ENCODE results near the gene UCP2.

UCP2 gene

DNA sequence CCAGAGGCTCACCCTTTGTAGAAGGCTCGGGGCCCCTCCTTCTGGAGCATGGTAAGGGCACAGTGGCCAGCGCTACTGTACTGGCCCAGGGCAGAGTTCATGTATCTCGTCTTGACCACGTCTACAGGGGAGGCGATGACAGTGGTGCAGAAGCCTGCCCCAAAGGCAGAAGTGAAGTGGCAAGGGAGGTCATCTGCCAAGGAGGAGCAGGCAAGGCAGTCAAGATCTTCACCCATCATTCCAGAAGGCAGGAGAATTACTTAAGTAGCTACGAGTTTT is 7.2 kb downstream of the UCP2 start:
- Histone ChIP-seq H4K91ac (ENCODE audit: low read depth, low read length) (no peak overlapping the region), H3K4ac (ENCODE audit: low read depth, low read length) (no peak overlapping the region), H3K36me3 (ENCODE audit: control insufficient read depth in 1 of 2, insufficient read depth in 2 of 2, low read length in 2 of 2) (peaks cover 18 to 37% of the 10 kb centered on the region in 2 experiments), H3K9ac (ENCODE audit: low read length) (no peak overlapping the region), H3K18ac (ENCODE audit: low read length) (no peak overlapping the region), H4K12ac (ENCODE audit: low read depth, low read length) (no peak overlapping the region), H3K23ac (ENCODE audit: low read length) (no peak overlapping the region), H3K14ac (ENCODE audit: low read length) (no peak overlapping the region), H2AFZ (ENCODE audit: insufficient read depth, low read length, poor library complexity) (no peak overlapping the region), H3K9me3 (ENCODE audit: insufficient read depth, low read depth, low read length) (no peaks in the 10 kb centered on the region), H4K8ac (ENCODE audit: low read depth, low read length) (no peak overlapping the region), H2BK12ac (ENCODE audit: low read length) (no peak overlapping the region), H2BK5ac (ENCODE audit: low read depth, low read length, poor library complexity) (no peak overlapping the region), H3K4me3 (ENCODE audit: low read depth, low read length) (no peak overlapping the region), H2AK5ac (ENCODE audit: low read length) (no peak overlapping the region), H3K79me1 (ENCODE audit: low read length) (no peaks in the 10 kb centered on the region), H3K79me2 (ENCODE audit: control insufficient read depth, insufficient read depth, low read length, poor library complexity) (no peaks in the 10 kb centered on the region), H3K27ac (ENCODE audit: low read depth, low read length) (no peak overlapping the region), H2BK120ac (ENCODE audit: insufficient read depth, low read length, poor library complexity) (no peak overlapping the region), H3K4me2 (ENCODE audit: low read length) (no peak overlapping the region), H3K27me3 (ENCODE audit: insufficient read depth, low read length) (no peaks in the 10 kb centered on the region), H3K4me1 (ENCODE audit: control insufficient read depth in 1 of 2, insufficient read depth in 2 of 2, low read length in 2 of 2) (peaks cover 0 to 5% of the 10 kb centered on the region in 2 experiments)
- DNase-seq, result no peak
- no CpG with 5 or more reads among the region's 6 CpGs for WGBS (ENCODE audit: extremely low coverage, insufficient coverage, insufficient read length)

DNA sequence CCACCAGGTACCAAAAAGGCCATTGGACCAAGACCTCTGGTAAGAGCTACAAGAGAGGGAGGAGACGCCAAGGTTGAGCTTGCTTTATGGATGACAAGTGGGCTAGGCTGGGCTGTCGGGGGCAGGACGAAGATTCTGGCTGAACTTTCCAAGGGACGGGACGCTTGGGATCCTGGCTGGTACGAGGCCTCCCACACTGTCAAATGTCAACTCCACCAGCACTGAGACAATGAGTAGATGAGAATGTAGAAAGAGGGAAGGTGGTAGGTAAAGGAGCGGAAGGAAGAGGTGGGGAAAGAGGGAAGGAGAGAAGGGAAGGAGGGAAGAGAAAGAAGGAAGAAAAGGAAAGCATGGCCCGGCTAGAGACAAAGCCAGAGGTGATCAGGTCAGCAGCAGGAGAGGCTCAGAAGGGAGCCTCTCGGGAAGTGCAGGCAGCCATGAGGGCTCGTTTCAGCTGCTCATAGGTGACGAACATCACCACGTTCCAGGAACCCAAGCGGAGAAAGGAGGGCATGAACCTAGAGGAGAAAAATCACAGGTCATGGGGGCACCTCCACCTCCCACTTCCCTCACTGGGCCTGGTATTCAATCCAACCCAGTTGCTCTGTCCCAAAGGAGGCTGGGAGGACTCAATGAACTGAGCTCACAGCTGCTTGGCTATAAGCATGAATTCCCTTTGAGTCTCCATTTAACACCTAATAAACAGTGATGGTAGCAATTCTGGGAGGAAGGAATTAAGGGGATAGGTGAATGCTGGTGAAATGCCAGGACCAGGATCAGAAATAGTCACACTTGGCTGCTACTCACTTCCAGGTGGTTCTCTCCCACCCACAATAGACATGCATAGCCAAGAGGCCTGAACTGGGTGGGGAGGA is 7.8 kb downstream of the UCP2 start:
- Histone ChIP-seq H2AFZ (ENCODE audit: insufficient read depth, low read length, poor library complexity) (no peak overlapping the region), H3K79me2 (ENCODE audit: control insufficient read depth, insufficient read depth, low read length, poor library complexity) (no peaks in the 10 kb centered on the region), H2AK5ac (ENCODE audit: low read length) (no peak overlapping the region), H4K8ac (ENCODE audit: low read depth, low read length) (no peak overlapping the region), H3K27ac (ENCODE audit: low read depth, low read length) (no peak overlapping the region), H3K4me2 (ENCODE audit: low read length) (no peak overlapping the region), H3K9me3 (ENCODE audit: insufficient read depth, low read depth, low read length) (no peaks in the 10 kb centered on the region), H3K23ac (ENCODE audit: low read length) (no peak overlapping the region), H4K12ac (ENCODE audit: low read depth, low read length) (no peak overlapping the region), H3K36me3 (ENCODE audit: control insufficient read depth in 1 of 2, insufficient read depth in 2 of 2, low read length in 2 of 2) (peaks cover 18 to 37% of the 10 kb centered on the region in 2 experiments), H3K9ac (ENCODE audit: low read length) (no peak overlapping the region), H3K27me3 (ENCODE audit: insufficient read depth, low read length) (no peaks in the 10 kb centered on the region), H4K91ac (ENCODE audit: low read depth, low read length) (no peak overlapping the region), H3K4ac (ENCODE audit: low read depth, low read length) (no peak overlapping the region), H2BK12ac (ENCODE audit: low read length) (no peak overlapping the region), H2BK5ac (ENCODE audit: low read depth, low read length, poor library complexity) (no peak overlapping the region), H3K14ac (ENCODE audit: low read length) (no peak overlapping the region), H3K18ac (ENCODE audit: low read length) (no peak overlapping the region), H3K4me3 (ENCODE audit: low read depth, low read length) (no peak overlapping the region), H3K79me1 (ENCODE audit: low read length) (no peaks in the 10 kb centered on the region), H2BK120ac (ENCODE audit: insufficient read depth, low read length, poor library complexity) (no peak overlapping the region), H3K4me1 (ENCODE audit: control insufficient read depth in 1 of 2, insufficient read depth in 2 of 2, low read length in 2 of 2) (no peaks in the 10 kb centered on the region)
- DNase-seq, result no peak
- WGBS (ENCODE audit: extremely low coverage, insufficient coverage, insufficient read length), result 100% methylated on average over 1 of the region's 13 CpGs

DNA sequence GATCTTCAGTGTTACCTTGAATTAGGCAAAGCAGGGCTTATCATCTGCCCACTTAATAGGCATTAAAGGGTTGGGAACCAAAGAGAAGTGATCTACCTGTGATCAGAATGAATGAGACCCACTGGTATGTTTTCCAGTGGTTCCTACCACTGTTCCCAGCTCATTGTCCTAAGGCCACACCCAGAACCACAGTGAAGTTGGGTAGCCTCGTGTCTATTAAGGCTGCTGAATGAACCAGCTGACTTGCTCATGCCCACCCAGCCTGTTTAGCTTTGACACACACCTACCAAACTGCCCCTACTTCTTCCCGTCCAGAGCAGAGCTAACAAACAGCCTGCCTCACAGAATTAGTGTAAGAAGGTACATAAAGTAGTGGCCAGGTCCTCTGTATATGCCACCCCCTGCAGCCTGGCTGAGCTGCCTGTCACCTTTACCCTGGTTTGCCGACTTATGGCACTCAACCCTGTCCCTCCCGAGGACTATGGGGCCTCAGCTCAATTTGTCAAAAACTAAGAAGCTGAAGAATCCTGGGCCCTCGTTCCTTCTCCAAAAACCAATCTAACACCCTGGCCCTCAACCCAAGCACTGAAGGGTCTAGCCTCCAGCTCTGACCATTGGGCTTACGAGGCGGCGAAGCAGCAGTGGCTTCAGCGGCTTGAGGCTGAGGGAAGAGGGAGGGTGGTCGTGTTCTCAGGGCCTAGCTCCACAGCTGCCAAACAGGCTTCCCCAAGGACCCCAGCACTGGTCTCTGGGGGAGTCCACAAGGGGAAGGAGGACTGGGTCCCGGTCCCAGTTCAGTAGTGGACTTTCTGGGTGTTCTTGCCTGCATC is 9.8 kb downstream of the UCP2 start:
- no peak for DNase-seq
- Histone ChIP-seq H3K79me2 (ENCODE audit: control insufficient read depth, insufficient read depth, low read length, poor library complexity) (no peaks in the 10 kb centered on the region), H4K12ac (ENCODE audit: low read depth, low read length) (no peak overlapping the region), H3K4me2 (ENCODE audit: low read length) (no peak overlapping the region), H3K27ac (ENCODE audit: low read depth, low read length) (no peak overlapping the region), H3K9ac (ENCODE audit: low read length) (no peak overlapping the region), H2AFZ (ENCODE audit: insufficient read depth, low read length, poor library complexity) (no peak overlapping the region), H2AK5ac (ENCODE audit: low read length) (no peak overlapping the region), H3K4me3 (ENCODE audit: low read depth, low read length) (no peak overlapping the region), H2BK120ac (ENCODE audit: insufficient read depth, low read length, poor library complexity) (no peak overlapping the region), H3K4ac (ENCODE audit: low read depth, low read length) (no peak overlapping the region), H3K4me1 (ENCODE audit: control insufficient read depth in 1 of 2, insufficient read depth in 2 of 2, low read length in 2 of 2) (no peaks in the 10 kb centered on the region), H3K27me3 (ENCODE audit: insufficient read depth, low read length) (no peaks in the 10 kb centered on the region), H2BK5ac (ENCODE audit: low read depth, low read length, poor library complexity) (no peak overlapping the region), H3K18ac (ENCODE audit: low read length) (no peak overlapping the region), H2BK12ac (ENCODE audit: low read length) (no peak overlapping the region), H3K36me3 (ENCODE audit: control insufficient read depth in 1 of 2, insufficient read depth in 2 of 2, low read length in 2 of 2) (peaks cover 14 to 28% of the 10 kb centered on the region in 2 experiments), H4K8ac (ENCODE audit: low read depth, low read length) (no peak overlapping the region), H3K14ac (ENCODE audit: low read length) (no peak overlapping the region), H3K79me1 (ENCODE audit: low read length) (no peaks in the 10 kb centered on the region), H3K23ac (ENCODE audit: low read length) (no peak overlapping the region), H4K91ac (ENCODE audit: low read depth, low read length) (no peak overlapping the region), H3K9me3 (ENCODE audit: insufficient read depth, low read depth, low read length) (no peaks in the 10 kb centered on the region)
- no CpG with 5 or more reads among the region's 11 CpGs for WGBS (ENCODE audit: extremely low coverage, insufficient coverage, insufficient read length)

DNA sequence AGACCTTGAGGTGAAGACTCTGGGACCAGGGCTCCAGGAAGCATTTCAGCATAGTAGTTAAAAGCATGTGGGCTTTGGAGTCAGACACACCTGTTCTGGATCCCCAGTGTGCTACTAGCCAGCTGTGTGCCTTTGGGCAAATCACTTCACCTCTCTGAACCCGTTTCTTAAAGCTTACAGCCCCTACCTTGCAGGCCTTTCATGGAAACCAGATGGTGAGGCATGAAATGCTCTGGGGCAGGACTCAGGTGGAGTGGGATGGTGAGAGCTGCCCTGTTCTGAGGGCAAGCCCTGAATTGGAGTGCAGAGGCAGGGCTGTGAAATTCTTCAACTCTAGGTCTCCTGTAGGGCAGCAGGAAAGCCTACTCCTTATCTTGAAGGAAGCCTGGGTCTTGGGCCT is 10.5 kb downstream of the UCP2 start:
- Histone ChIP-seq H2AK5ac (ENCODE audit: low read length) (no peak overlapping the region), H2BK12ac (ENCODE audit: low read length) (no peak overlapping the region), H3K4ac (ENCODE audit: low read depth, low read length) (no peak overlapping the region), H4K12ac (ENCODE audit: low read depth, low read length) (no peak overlapping the region), H2AFZ (ENCODE audit: insufficient read depth, low read length, poor library complexity) (no peak overlapping the region), H3K36me3 (ENCODE audit: control insufficient read depth in 1 of 2, insufficient read depth in 2 of 2, low read length in 2 of 2) (peaks cover 8 to 23% of the 10 kb centered on the region in 2 experiments), H3K4me2 (ENCODE audit: low read length) (no peak overlapping the region), H3K79me2 (ENCODE audit: control insufficient read depth, insufficient read depth, low read length, poor library complexity) (no peaks in the 10 kb centered on the region), H2BK120ac (ENCODE audit: insufficient read depth, low read length, poor library complexity) (no peak overlapping the region), H2BK5ac (ENCODE audit: low read depth, low read length, poor library complexity) (no peak overlapping the region), H3K9ac (ENCODE audit: low read length) (no peak overlapping the region), H3K9me3 (ENCODE audit: insufficient read depth, low read depth, low read length) (no peaks in the 10 kb centered on the region), H3K27ac (ENCODE audit: low read depth, low read length) (no peak overlapping the region), H3K4me1 (ENCODE audit: control insufficient read depth in 1 of 2, insufficient read depth in 2 of 2, low read length in 2 of 2) (no peaks in the 10 kb centered on the region), H4K8ac (ENCODE audit: low read depth, low read length) (no peak overlapping the region), H3K14ac (ENCODE audit: low read length) (no peak overlapping the region), H3K27me3 (ENCODE audit: insufficient read depth, low read length) (no peaks in the 10 kb centered on the region), H3K23ac (ENCODE audit: low read length) (no peak overlapping the region), H3K79me1 (ENCODE audit: low read length) (no peaks in the 10 kb centered on the region), H3K18ac (ENCODE audit: low read length) (no peak overlapping the region), H3K4me3 (ENCODE audit: low read depth, low read length) (no peak overlapping the region), H4K91ac (ENCODE audit: low read depth, low read length) (no peak overlapping the region)
- DNase-seq, result no peak
- no CpG with 5 or more reads among the region's 1 CpG for WGBS (ENCODE audit: extremely low coverage, insufficient coverage, insufficient read length)
